ENCODE data around the gene MIEF1.

MIEF1 gene

DNA sequence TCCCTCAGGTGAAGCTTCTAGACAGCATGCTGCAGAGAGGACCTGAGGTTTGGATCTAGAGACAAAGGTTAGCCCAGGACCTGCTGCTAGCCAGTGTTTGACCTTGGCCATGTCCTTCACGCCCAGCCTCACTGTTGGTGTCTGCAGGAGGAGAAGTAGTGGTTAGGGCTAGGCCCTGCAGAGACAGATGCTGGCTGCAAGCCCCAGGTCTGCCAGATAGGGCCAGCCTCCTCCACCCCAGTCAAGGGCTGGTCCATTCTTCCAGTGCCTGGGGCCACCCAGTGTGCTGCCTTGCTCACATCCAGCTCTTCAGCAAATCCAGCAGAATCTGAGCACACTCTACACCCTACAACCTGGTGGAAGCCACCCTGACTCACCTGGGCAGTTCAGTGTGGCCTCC is 21.5 kb upstream of the MIEF1 start:
- H3K27me3 ChIP-seq (ENCODE audit: control insufficient read depth, insufficient read depth, low read length, poor library complexity, severe bottlenecking), result no peaks in the 10 kb centered on the region
- H3K4me3 ChIP-seq (ENCODE audit: insufficient read depth, low read depth, low read length), result no peak overlapping the region
- no peak overlapping the region for H3K27ac ChIP-seq (ENCODE audit: insufficient read depth, low read depth, low read length, poor library complexity, severe bottlenecking)
- no peaks in the 10 kb centered on the region for H3K9me3 ChIP-seq (ENCODE audit: control insufficient read depth, low read length)
- peaks cover 8% of the 10 kb centered on the region for H3K4me1 ChIP-seq (ENCODE audit: control insufficient read depth, insufficient read depth, low read length)
- H3K36me3 ChIP-seq (ENCODE audit: control insufficient read depth, insufficient read depth, low read length), result no peaks in the 10 kb centered on the region
- WGBS, 2 experiments, result 95 to 100% methylated on average over 1 of the region's 1 CpG

DNA sequence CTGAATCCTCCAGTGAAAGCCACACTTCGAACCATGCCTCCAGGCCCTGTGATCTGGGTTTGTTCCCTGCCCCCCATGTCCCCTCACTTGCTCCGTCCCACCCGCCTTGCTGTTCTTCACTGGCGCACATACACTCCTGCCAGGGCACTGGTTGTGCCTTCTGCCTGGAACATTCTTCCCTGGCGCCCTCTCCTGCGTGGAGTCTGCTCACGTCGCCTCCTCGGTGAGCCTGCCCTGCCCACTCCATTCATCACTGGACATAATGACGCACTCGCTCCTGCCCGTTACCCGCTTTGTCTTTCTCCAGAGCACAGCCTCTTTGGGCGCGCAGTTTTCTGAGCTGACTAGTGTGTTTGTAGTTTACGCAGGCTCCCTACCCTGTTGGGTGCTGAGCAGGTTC is 21.0 kb upstream of the MIEF1 start:
- WGBS, 2 experiments, result 92 to 93% methylated on average over 16 of the region's 16 CpGs
- Histone ChIP-seq H3K27me3 (ENCODE audit: control insufficient read depth, insufficient read depth, low read length, poor library complexity, severe bottlenecking) (no peaks in the 10 kb centered on the region), H3K36me3 (ENCODE audit: control insufficient read depth, insufficient read depth, low read length) (no peaks in the 10 kb centered on the region), H3K27ac (ENCODE audit: insufficient read depth, low read depth, low read length, poor library complexity, severe bottlenecking) (no peak overlapping the region), H3K4me1 (ENCODE audit: control insufficient read depth, insufficient read depth, low read length) (peaks cover 3% of the 10 kb centered on the region), H3K4me3 (ENCODE audit: insufficient read depth, low read depth, low read length) (no peak overlapping the region), H3K9me3 (ENCODE audit: control insufficient read depth, low read length) (no peaks in the 10 kb centered on the region)

DNA sequence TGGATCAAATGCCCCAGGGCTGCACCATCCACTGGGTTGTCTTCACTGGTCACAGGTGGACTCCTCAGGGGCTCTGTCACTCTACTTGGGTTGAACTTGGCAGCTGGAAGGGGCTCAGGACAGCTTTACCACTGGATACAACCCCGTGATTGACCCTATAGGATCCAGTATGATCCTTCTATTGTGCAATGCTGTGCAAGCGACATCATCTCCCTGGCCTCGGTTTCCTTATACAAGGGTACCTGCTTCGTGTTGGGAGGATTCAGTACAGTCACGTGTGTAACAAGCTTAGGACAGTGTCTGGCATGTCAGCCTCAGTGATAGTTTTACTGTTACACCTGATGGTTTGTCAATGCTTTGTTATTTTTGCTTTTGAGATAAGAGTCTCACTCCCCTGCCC is 20.5 kb upstream of the MIEF1 start:
- H3K4me3 ChIP-seq (ENCODE audit: insufficient read depth, low read depth, low read length), result no peak overlapping the region
- no peaks in the 10 kb centered on the region for H3K4me1 ChIP-seq (ENCODE audit: control insufficient read depth, insufficient read depth, low read length)
- H3K27me3 ChIP-seq (ENCODE audit: control insufficient read depth, insufficient read depth, low read length, poor library complexity, severe bottlenecking), result no peaks in the 10 kb centered on the region
- H3K27ac ChIP-seq (ENCODE audit: insufficient read depth, low read depth, low read length, poor library complexity, severe bottlenecking), result no peak overlapping the region
- H3K36me3 ChIP-seq (ENCODE audit: control insufficient read depth, insufficient read depth, low read length), result no peaks in the 10 kb centered on the region
- WGBS, 2 experiments, result 91 to 93% methylated on average over 5 of the region's 5 CpGs
- no peaks in the 10 kb centered on the region for H3K9me3 ChIP-seq (ENCODE audit: control insufficient read depth, low read length)

DNA sequence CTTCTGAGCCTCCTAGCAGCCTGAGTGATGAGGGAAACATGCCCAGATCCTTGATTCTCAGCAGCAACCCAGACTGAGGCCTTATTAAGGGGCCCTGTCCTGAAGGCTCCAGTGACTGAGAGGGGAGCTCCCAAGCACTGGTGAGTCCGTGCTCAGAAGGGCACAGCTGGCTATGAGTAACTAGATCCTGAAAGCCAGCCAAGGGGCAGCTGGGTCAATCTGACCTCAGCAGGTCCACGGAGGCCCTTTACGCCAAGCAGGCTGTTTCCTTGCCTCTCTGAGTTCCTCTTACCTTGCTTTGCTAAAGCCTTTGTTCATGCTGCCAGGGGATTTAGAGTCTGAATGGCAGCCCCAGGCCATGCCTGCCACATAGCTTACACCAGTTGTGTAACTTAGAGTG is 19.3 kb upstream of the MIEF1 start:
- H3K36me3 ChIP-seq (ENCODE audit: control insufficient read depth, insufficient read depth, low read length), result no peaks in the 10 kb centered on the region
- no peak overlapping the region for H3K4me3 ChIP-seq (ENCODE audit: insufficient read depth, low read depth, low read length)
- H3K27ac ChIP-seq (ENCODE audit: insufficient read depth, low read depth, low read length, poor library complexity, severe bottlenecking), result no peak overlapping the region
- 80 to 86% methylated on average over 3 of the region's 3 CpGs for whole genome bisulfite sequencing, 2 experiments
- no peaks in the 10 kb centered on the region for H3K9me3 ChIP-seq (ENCODE audit: control insufficient read depth, low read length)
- no peaks in the 10 kb centered on the region for H3K27me3 ChIP-seq (ENCODE audit: control insufficient read depth, insufficient read depth, low read length, poor library complexity, severe bottlenecking)
- no peaks in the 10 kb centered on the region for H3K4me1 ChIP-seq (ENCODE audit: control insufficient read depth, insufficient read depth, low read length)

DNA sequence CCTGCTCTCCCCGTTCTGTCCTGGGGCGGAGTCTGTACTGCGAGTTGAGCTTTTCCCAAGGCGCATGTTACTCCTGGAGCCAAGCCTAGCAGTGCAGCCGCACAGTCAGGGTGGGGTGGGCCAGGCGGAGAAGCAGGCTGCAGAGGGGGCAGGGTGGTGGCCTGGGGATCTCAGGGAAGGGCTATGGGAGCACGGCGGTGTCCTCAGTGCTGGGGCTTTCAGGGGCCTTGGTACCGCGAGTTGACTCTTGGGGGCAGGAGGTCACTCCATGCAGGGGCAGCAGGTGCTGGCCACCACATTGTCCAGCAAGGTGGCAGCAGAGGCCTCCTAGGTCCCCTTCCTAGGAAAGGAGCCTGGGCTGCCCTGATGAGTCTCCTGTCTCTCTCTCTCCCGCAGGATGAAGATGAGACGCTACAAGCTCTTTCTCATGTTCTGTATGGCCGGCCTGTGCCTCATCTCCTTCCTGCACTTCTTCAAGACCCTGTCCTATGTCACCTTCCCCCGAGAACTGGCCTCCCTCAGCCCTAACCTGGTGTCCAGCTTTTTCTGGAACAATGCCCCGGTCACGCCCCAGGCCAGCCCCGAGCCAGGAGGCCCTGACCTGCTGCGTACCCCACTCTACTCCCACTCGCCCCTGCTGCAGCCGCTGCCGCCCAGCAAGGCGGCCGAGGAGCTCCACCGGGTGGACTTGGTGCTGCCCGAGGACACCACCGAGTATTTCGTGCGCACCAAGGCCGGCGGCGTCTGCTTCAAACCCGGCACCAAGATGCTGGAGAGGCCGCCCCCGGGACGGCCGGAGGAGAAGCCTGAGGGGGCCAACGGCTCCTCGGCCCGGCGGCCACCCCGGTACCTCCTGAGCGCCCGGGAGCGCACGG is 14.9 kb upstream of the MIEF1 start:
- WGBS, 2 experiments, result 93 to 94% methylated on average over 45 of the region's 45 CpGs

DNA sequence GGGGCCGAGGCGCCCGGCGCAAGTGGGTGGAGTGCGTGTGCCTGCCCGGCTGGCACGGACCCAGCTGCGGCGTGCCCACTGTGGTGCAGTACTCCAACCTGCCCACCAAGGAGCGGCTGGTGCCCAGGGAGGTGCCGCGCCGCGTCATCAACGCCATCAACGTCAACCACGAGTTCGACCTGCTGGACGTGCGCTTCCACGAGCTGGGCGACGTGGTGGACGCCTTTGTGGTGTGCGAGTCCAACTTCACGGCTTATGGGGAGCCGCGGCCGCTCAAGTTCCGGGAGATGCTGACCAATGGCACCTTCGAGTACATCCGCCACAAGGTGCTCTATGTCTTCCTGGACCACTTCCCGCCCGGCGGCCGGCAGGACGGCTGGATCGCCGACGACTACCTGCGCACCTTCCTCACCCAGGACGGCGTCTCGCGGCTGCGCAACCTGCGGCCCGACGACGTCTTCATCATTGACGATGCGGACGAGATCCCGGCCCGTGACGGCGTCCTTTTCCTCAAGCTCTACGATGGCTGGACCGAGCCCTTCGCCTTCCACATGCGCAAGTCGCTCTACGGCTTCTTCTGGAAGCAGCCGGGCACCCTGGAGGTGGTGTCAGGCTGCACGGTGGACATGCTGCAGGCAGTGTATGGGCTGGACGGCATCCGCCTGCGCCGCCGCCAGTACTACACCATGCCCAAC is 14.1 kb upstream of the MIEF1 start:
- H3K36me3 ChIP-seq (ENCODE audit: control insufficient read depth, insufficient read depth, low read length), result no peaks in the 10 kb centered on the region
- WGBS, 2 experiments, result 97% methylated on average over 70 of the region's 70 CpGs
- no peak overlapping the region for H3K27ac ChIP-seq (ENCODE audit: insufficient read depth, low read depth, low read length, poor library complexity, severe bottlenecking)
- H3K4me3 ChIP-seq (ENCODE audit: insufficient read depth, low read depth, low read length), result no peak overlapping the region
- H3K27me3 ChIP-seq (ENCODE audit: control insufficient read depth, insufficient read depth, low read length, poor library complexity, severe bottlenecking), result no peaks in the 10 kb centered on the region
- H3K9me3 ChIP-seq (ENCODE audit: control insufficient read depth, low read length), result no peaks in the 10 kb centered on the region
- H3K4me1 ChIP-seq (ENCODE audit: control insufficient read depth, insufficient read depth, low read length), result no peaks in the 10 kb centered on the region

More for the DNA sequence above, 14.9 kb upstream of the MIEF1 start:
- Histone ChIP-seq H3K9me3 (ENCODE audit: control insufficient read depth, low read length) (no peaks in the 10 kb centered on the region), H3K27ac (ENCODE audit: insufficient read depth, low read depth, low read length, poor library complexity, severe bottlenecking) (no peak overlapping the region), H3K4me3 (ENCODE audit: insufficient read depth, low read depth, low read length) (no peak overlapping the region), H3K4me1 (ENCODE audit: control insufficient read depth, insufficient read depth, low read length) (no peaks in the 10 kb centered on the region), H3K36me3 (ENCODE audit: control insufficient read depth, insufficient read depth, low read length) (no peaks in the 10 kb centered on the region), H3K27me3 (ENCODE audit: control insufficient read depth, insufficient read depth, low read length, poor library complexity, severe bottlenecking) (no peaks in the 10 kb centered on the region)

DNA sequence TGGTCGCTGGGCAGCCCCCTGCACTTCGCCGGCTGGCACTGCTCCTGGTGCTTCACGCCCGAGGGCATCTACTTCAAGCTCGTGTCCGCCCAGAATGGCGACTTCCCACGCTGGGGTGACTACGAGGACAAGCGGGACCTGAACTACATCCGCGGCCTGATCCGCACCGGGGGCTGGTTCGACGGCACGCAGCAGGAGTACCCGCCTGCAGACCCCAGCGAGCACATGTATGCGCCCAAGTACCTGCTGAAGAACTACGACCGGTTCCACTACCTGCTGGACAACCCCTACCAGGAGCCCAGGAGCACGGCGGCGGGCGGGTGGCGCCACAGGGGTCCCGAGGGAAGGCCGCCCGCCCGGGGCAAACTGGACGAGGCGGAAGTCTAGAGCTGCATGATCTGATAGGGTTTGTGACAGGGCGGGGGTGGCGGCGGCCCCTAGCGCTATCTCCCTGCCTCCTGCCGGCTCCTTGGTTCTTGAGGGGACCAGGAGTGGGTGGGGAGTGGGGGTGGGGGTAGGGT is 13.5 kb upstream of the MIEF1 start:
- 94 to 96% methylated on average over 39 of the region's 39 CpGs for WGBS, 2 experiments
- Histone ChIP-seq H3K36me3 (ENCODE audit: control insufficient read depth, insufficient read depth, low read length) (no peaks in the 10 kb centered on the region), H3K9me3 (ENCODE audit: control insufficient read depth, low read length) (no peaks in the 10 kb centered on the region), H3K4me1 (ENCODE audit: control insufficient read depth, insufficient read depth, low read length) (no peaks in the 10 kb centered on the region), H3K27ac (ENCODE audit: insufficient read depth, low read depth, low read length, poor library complexity, severe bottlenecking) (no peak overlapping the region), H3K27me3 (ENCODE audit: control insufficient read depth, insufficient read depth, low read length, poor library complexity, severe bottlenecking) (no peaks in the 10 kb centered on the region), H3K4me3 (ENCODE audit: insufficient read depth, low read depth, low read length) (no peak overlapping the region)

DNA sequence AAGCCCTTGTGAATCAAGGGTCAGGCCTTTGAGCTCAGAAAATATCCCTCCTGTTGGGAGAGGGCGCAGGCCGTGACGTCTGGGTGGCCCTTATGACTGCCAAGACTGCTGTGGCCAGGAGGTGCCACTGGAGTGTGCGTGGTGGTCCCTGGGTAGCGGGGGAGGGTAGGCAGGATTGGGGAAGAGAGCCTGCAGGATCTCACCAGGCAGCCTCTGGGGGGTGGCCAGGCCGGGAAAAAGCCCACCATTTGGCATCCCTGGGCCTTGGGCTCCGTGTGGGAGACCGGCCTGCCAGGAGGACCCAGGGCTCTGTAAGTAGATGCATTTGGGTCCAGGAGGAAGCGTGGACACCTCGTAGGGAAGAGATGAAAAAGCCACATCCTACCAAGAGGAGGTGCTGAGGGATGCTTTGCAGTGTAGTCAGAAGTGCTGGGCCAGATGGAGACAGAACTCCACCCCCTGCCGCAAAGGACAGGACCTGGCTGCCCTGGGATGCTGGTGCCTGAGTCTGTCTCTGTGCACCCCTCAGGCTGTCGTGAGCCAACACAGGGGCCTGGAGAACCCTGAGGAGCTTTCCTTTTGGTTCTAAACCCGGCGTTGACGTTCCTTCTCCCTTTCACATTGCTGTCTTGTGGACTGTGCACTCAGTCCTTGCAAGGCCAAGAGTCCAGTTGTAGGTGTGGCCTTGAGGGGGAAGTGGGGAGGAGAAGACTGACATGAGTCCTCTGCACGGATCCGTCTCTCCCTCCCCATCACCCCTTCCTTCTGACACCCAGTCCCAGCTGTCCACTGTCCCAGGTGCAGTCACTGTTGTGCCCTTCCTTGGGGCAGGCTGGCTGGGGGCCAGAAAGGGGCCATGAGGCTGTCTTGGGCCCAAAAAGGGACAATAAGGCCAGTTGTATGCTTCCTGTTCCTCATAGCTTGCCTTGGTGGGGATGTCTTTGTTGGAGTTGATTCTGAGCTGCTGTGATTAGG is 12.7 kb upstream of the MIEF1 start:
- Histone ChIP-seq H3K9me3 (ENCODE audit: control insufficient read depth, low read length) (no peaks in the 10 kb centered on the region), H3K36me3 (ENCODE audit: control insufficient read depth, insufficient read depth, low read length) (no peaks in the 10 kb centered on the region), H3K4me3 (ENCODE audit: insufficient read depth, low read depth, low read length) (no peak overlapping the region), H3K4me1 (ENCODE audit: control insufficient read depth, insufficient read depth, low read length) (no peaks in the 10 kb centered on the region), H3K27ac (ENCODE audit: insufficient read depth, low read depth, low read length, poor library complexity, severe bottlenecking) (no peak overlapping the region), H3K27me3 (ENCODE audit: control insufficient read depth, insufficient read depth, low read length, poor library complexity, severe bottlenecking) (no peaks in the 10 kb centered on the region)
- WGBS, 2 experiments, result 90 to 91% methylated on average over 17 of the region's 17 CpGs

DNA sequence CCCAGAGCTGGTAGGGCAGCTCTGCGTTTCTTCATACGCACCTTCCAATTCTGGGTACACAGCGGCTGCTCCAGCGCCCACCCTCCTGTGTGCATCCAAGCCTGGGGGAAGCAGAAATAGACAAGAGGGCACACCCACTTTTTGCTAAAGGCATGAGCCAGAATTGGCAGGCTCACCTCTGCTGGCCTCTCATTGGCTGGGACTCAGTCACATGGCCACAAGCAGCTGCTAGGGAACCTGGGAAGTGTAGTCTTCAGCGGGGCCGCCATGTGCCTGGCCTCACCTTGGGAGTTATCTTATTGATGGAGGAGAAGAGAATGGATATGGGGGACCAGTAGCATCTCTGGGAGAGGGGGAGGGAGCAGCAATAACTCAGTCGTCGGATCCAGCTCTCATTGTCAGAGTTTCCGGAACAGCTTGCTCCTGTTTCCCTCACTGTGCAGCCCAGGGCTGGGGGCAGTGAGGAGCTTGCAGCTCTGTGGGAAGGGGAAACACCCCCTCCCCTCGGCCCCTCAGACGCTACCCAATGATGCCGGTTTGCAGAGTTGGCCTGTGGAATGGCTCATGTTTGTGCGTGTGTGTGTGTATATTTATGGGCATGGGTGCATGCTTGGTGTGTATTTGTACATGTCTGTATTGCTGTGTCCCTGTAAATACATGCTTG is 11.8 kb upstream of the MIEF1 start:
- Histone ChIP-seq H3K27me3 (ENCODE audit: control insufficient read depth, insufficient read depth, low read length, poor library complexity, severe bottlenecking) (no peaks in the 10 kb centered on the region), H3K4me3 (ENCODE audit: insufficient read depth, low read depth, low read length) (no peak overlapping the region), H3K36me3 (ENCODE audit: control insufficient read depth, insufficient read depth, low read length) (no peaks in the 10 kb centered on the region), H3K27ac (ENCODE audit: insufficient read depth, low read depth, low read length, poor library complexity, severe bottlenecking) (no peak overlapping the region), H3K9me3 (ENCODE audit: control insufficient read depth, low read length) (no peaks in the 10 kb centered on the region), H3K4me1 (ENCODE audit: control insufficient read depth, insufficient read depth, low read length) (no peaks in the 10 kb centered on the region)
- WGBS, 2 experiments, result 50 to 52% methylated on average over 13 of the region's 13 CpGs

All from ectodermal cell (in vitro differentiated cells).